ENCODE data around the gene CDHR2.

DNA sequence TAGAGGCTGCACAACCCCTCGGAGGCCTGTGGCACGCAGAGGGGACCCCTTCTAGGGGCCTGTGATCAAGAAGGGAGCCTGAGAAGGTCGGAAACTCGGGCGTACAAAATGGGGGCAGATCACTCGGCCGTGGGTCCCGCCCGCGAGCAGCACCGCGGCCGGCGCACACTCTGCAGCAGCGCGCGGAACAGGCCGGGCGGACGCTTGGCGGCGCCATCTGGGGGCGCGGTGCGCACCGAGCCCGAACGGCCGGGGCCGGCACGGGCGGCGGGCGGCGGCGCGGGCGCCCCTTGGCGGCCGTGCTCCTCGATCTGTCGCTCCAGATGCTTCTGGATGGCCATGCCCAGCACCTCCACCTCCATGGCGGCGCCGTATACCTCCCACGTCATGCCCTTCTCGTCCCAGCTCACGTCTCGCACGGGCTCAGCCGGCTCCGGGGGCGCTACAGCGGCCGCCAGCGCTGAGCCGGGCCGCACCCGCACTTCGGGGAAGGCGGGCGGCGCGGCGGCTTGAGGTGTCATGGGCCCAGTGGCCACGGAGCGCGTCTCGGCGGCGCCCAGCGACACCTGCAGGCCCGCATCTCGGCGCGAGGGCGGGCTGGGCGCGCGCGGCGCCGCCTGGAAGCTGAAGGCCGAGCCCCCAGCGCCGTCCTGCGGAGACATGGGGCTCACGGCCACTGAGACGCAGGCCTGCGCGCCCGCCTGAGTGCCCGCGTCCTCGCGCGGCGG lies 47.7 kb downstream of the CDHR2 start:
- TF ChIP-seq POLR2AphosphoS5 (IDR thresholded peaks at IDR 0.05; ENCODE audit: low read depth, low read length) (no peak), POLR2A (IDR thresholded peaks at IDR 0.05; ENCODE audit: low read depth, low read length) (no peak)
